Keratinocyte (primary cell): ENCODE data around the gene ERC1. TPM values are rescaled to one million over a fixed set of nuclear protein-coding genes. Genes with fewer than 3 reads are reported as not detected.
"Not testable (repeated sequence)": the region's sequence is repeated elsewhere in the genome, so short reads cannot be mapped to it uniquely, and the experiment has no call there.

Source experiments
- DNase-seq: peaks from one replicate; pipeline ENCODE4 v3.0.0-alpha.2; 2011; ENCODE audit warnings: low read depth, missing footprints, low spot score
- FAIRE-seq: peaks from 2 replicates; lab custom pipeline; 2011; peaks lifted over from hg19 to GRCh38; lab: Jason Lieb, UNC
- H2AFZ ChIP-seq: 2 replicates; pipeline ENCODE4 v1.6.0; 2012; ENCODE audit warnings: low read length, control low read depth, inconsistent platforms; ENCODE audit not compliant: control insufficient read depth
- H3K27ac ChIP-seq: 2 replicates; pipeline ENCODE4 v1.5.1; 2011; ENCODE audit warnings: low read length; ENCODE audit not compliant: control insufficient read depth, insufficient read depth
- H3K27me3 ChIP-seq: 3 replicates; pipeline ENCODE4 v1.6.0; 2011; ENCODE audit warnings: low read length; ENCODE audit not compliant: control insufficient read depth, insufficient read depth; ENCODE audit errors: extremely low read depth
- H3K36me3 ChIP-seq, 2 experiments: 2 replicates in 1 of 2; 3 replicates in 1 of 2; pipeline ENCODE4 v1.5.1; 2011; ENCODE audit warnings: low read length in 2 of 2, mild to moderate bottlenecking in 1 of 2; ENCODE audit not compliant: control insufficient read depth in 2 of 2, insufficient read depth in 2 of 2; ENCODE audit errors: extremely low read depth in 1 of 2
- H3K4me1 ChIP-seq: 3 replicates; pipeline ENCODE4 v1.5.1; 2011; ENCODE audit warnings: low read length; ENCODE audit not compliant: control insufficient read depth, insufficient read depth; ENCODE audit errors: extremely low read depth
- H3K4me2 ChIP-seq: 3 replicates; pipeline ENCODE4 v1.6.0; 2011; ENCODE audit warnings: low read depth, low read length; ENCODE audit not compliant: control insufficient read depth, insufficient read depth; ENCODE audit errors: extremely low read depth
- H3K4me3 ChIP-seq, 3 experiments: fragments of 200-600 bp in 1 of 3; sonication (generic) in 1 of 3; 2 replicates in 2 of 3; 3 replicates in 1 of 3; pipeline ENCODE4 v1.5.1; 2011 to 2016; ENCODE audit warnings: low read length in 3 of 3, mild to moderate bottlenecking in 3 of 3, control low read depth in 2 of 3, inconsistent platforms in 1 of 3, low read depth in 1 of 3, mixed read lengths in 1 of 3, mixed run types in 1 of 3, moderate library complexity in 1 of 3; ENCODE audit not compliant: control insufficient read depth in 2 of 3, insufficient read depth in 2 of 3; ENCODE audit errors: extremely low read depth in 1 of 3
- H3K79me2 ChIP-seq: 2 replicates; pipeline ENCODE4 v1.6.0; 2012; ENCODE audit warnings: low read length; ENCODE audit not compliant: control insufficient read depth, insufficient read depth
- H3K9ac ChIP-seq: 3 replicates; pipeline ENCODE4 v1.6.0; 2011; ENCODE audit warnings: low read length; ENCODE audit not compliant: control insufficient read depth, insufficient read depth; ENCODE audit errors: extremely low read depth
- H3K9me1 ChIP-seq: 3 replicates; pipeline ENCODE4 v1.6.0; 2011; ENCODE audit warnings: low read length; ENCODE audit not compliant: control insufficient read depth, insufficient read depth; ENCODE audit errors: extremely low read depth
- H3K9me3 ChIP-seq: 2 replicates; pipeline ENCODE4 v1.5.1; 2012; ENCODE audit warnings: low read depth, low read length; ENCODE audit not compliant: control insufficient read depth
- H4K20me1 ChIP-seq: 3 replicates; pipeline ENCODE4 v1.6.0; 2011; ENCODE audit warnings: low read length; ENCODE audit not compliant: control insufficient read depth, insufficient read depth; ENCODE audit errors: extremely low read depth
- CTCF ChIP-seq, 3 experiments: IDR thresholded peaks in 1 of 3; conservative IDR thresholded peaks in 1 of 3; optimal IDR thresholded peaks in 1 of 3; 2 replicates in 2 of 3; 3 replicates in 1 of 3; pipeline versions ENCODE3 to v1.5.1; 2011; ENCODE audit warnings: low read length in 3 of 3, mild to moderate bottlenecking in 3 of 3, moderate library complexity in 2 of 3, control low read depth in 1 of 3, inconsistent platforms in 1 of 3; ENCODE audit not compliant: insufficient read depth in 2 of 3; ENCODE audit errors: extremely low read depth in 1 of 3
- EZH2 ChIP-seq: IDR thresholded peaks from one replicate; pipeline ENCODE4 v1.6.1; 2012; ENCODE audit warnings: inconsistent platforms, mild to moderate bottlenecking, low read length, moderate library complexity
- dilution Hi-C: fragments of 300-500 bp; cut with MboI; formaldehyde crosslinking; loops from one replicate; pipeline ENCODE4 v1.7.0; 2020; ENCODE audit warnings: low sequenced_read_pairs; ENCODE audit not compliant: extremely low pct_ligation_motif_present
- polyA plus RNA-seq, 5 experiments: library from polyadenylated mRNA; depleted of rRNA in 3 of 5; stranded (reverse) in 3 of 5; stranded (forward) in 1 of 5; unstranded in 1 of 5; fragments of >200 nt; gene quantifications; 1 replicate in 1 of 5; 2 replicates in 3 of 5; 3 replicates in 1 of 5; pipeline versions ENCODE4 v1.2.1 to v1.2.3, GENCODE V29; 2011 to 2012; ENCODE audit warnings: missing spikeins in 2 of 5, low read depth in 1 of 5, low replicate concordance in 1 of 5

ERC1 gene
- polyA plus RNA-seq, 1 donor (not counting 4 experiments of a cell fraction or from before 2014, with no cell fraction given): 16.1 TPM

- Histone ChIP-seq H3K79me2 (peaks cover 5% of the 10 kb centered on the region), H4K20me1 (no peaks in the 10 kb centered on the region), H3K4me3 (no peak overlapping the region), H2AFZ (no peak overlapping the region), H3K9ac (no peak overlapping the region), H3K9me1 (no peaks in the 10 kb centered on the region), H3K4me1 (no peaks in the 10 kb centered on the region), H3K9me3 (no peaks in the 10 kb centered on the region), H3K27me3 (no peaks in the 10 kb centered on the region), H3K4me2 (no peak overlapping the region), H3K27ac (no peak overlapping the region), H3K36me3 (peaks cover 0 to 2% of the 10 kb centered on the region in 2 experiments)
- dilution Hi-C loops: no loop called here
- TF ChIP-seq EZH2 (no peak), CTCF (optimal IDR thresholded peaks at IDR 0.05 in 1 of 3, IDR thresholded peaks at IDR 0.05 in 1 of 3, conservative IDR thresholded peaks at IDR 0.05 in 1 of 3; ENCODE audit: extremely low read depth in 1 of 3, insufficient read depth in 2 of 3, low read length in 3 of 3) (no peak)
- DNase-seq (no peak), FAIRE-seq (no peak)
These were observed 348.7 kb downstream of the ERC1 start for GRCh38 chr12:1339618-1340319.

- H4K20me1 ChIP-seq, H3K9ac ChIP-seq, H3K4me2 ChIP-seq, H3K9me1 ChIP-seq, FAIRE-seq, H2AFZ ChIP-seq, H3K9me3 ChIP-seq, H3K36me3 ChIP-seq, H3K4me1 ChIP-seq, dilution Hi-C loops, H3K27ac ChIP-seq, H3K79me2 ChIP-seq, DNase-seq, H3K27me3 ChIP-seq, H3K4me3 ChIP-seq: not testable (repeated sequence)
These were observed 350.2 kb downstream of the ERC1 start for GRCh38 chr12:1341270-1341669.

GRCh38 chr12:1343422-1343821 is 352.4 kb downstream of the ERC1 start:
- Histone ChIP-seq H4K20me1 (no peaks in the 10 kb centered on the region), H3K4me1 (no peaks in the 10 kb centered on the region), H3K9ac (no peak overlapping the region), H3K79me2 (no peaks in the 10 kb centered on the region), H3K9me1 (no peaks in the 10 kb centered on the region), H2AFZ (no peak overlapping the region), H3K27ac (no peak overlapping the region), H3K4me3 (no peak overlapping the region), H3K4me2 (no peak overlapping the region), H3K9me3 (no peaks in the 10 kb centered on the region), H3K27me3 (no peaks in the 10 kb centered on the region), H3K36me3 (peaks cover 0 to 2% of the 10 kb centered on the region in 2 experiments)
- TF ChIP-seq CTCF (optimal IDR thresholded peaks at IDR 0.05 in 1 of 3, IDR thresholded peaks at IDR 0.05 in 1 of 3, conservative IDR thresholded peaks at IDR 0.05 in 1 of 3; ENCODE audit: extremely low read depth in 1 of 3, insufficient read depth in 2 of 3, low read length in 3 of 3): no peak
- TF ChIP-seq EZH2: no peak
- dilution Hi-C loops: no loop called here
- DNase-seq (no peak), FAIRE-seq (no peak)
